Esophagus muscularis mucosa (tissue), 4 donors: Measurements from ENCODE around the gene SPATA1.

ENCODE experiments used
- EP300 ChIP-seq: sonication (generic); formaldehyde crosslinking; IDR thresholded peaks from one replicate; pipeline ENCODE4 v1.6.1; 2017; ENCODE audit warnings: antibody characterized with exemption
- POLR2A ChIP-seq: fragments of 450-650 bp; IDR thresholded peaks from one replicate; pipeline ENCODE4 v1.6.1; 2017; ENCODE audit warnings: antibody characterized with exemption, moderate library complexity, mild to moderate bottlenecking, low read depth
- POLR2AphosphoS5 ChIP-seq, 2 donors: sonication (generic); formaldehyde crosslinking; IDR thresholded peaks; one replicate each; pipeline ENCODE4 v1.6.1; 2017; ENCODE audit warnings: antibody characterized with exemption in 2 of 2
- TF ChIP-seq, protein P1 (sequence below), 3 experiments: fragments of 200-600 bp in 2 of 3; fragments of 450-650 bp in 1 of 3; sonication (generic) in 2 of 3; IDR thresholded peaks; one replicate each; pipeline ENCODE4 v1.5.1; 2017 to 2019; ENCODE audit warnings: antibody characterized with exemption in 3 of 3, mild to moderate bottlenecking in 2 of 3, moderate library complexity in 1 of 3

DNA sequence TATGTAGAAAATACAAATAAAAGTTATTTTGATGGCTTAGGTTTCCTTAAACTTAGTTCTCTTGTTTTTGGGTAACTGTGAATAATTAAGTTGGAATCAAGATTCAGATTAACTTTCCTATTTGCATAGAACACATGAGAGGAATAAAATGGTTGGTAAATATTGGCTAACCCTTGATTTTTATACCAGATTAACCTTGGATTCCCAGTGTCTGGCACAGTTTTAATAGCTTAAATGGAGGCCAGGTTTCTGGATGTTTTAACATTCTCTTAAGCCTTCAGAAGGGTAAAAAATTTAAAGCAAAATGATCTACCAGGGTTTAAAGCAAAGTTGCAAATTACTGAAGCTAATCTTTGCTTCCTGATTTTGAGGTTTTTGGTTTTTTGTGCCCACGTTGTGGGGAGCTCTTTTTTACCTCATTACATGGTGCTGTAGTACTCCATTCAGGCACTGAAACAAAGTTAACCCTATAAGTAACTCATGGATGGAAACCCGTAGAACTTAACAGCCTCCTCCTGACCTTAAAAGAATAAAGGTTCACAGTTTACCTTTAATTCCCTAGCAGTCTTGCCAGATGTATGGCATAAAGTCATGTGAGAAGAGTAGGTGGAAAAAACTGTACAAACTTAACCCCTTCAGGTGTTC lies 8.4 kb upstream of the SPATA1 start:
- TF ChIP-seq, protein P1, sequence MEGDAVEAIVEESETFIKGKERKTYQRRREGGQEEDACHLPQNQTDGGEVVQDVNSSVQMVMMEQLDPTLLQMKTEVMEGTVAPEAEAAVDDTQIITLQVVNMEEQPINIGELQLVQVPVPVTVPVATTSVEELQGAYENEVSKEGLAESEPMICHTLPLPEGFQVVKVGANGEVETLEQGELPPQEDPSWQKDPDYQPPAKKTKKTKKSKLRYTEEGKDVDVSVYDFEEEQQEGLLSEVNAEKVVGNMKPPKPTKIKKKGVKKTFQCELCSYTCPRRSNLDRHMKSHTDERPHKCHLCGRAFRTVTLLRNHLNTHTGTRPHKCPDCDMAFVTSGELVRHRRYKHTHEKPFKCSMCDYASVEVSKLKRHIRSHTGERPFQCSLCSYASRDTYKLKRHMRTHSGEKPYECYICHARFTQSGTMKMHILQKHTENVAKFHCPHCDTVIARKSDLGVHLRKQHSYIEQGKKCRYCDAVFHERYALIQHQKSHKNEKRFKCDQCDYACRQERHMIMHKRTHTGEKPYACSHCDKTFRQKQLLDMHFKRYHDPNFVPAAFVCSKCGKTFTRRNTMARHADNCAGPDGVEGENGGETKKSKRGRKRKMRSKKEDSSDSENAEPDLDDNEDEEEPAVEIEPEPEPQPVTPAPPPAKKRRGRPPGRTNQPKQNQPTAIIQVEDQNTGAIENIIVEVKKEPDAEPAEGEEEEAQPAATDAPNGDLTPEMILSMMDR (IDR thresholded peaks at IDR 0.05) = no peak
- no peak for TF ChIP-seq POLR2AphosphoS5 (IDR thresholded peaks at IDR 0.05)
- no peak for TF ChIP-seq POLR2A
- no peak for TF ChIP-seq EP300
